ENCODE measurements around the gene DUOX2. TPM values are rescaled to one million over a fixed set of nuclear protein-coding genes. Genes with fewer than 3 reads are reported as not detected.

The DUOX2 gene
- total and polyA plus RNA-seq, 2 of the 13 experiments (the other 11 are each of a cell fraction or from before 2014, with no cell fraction given): 0.08 TPM; not detected in 1

DNA sequence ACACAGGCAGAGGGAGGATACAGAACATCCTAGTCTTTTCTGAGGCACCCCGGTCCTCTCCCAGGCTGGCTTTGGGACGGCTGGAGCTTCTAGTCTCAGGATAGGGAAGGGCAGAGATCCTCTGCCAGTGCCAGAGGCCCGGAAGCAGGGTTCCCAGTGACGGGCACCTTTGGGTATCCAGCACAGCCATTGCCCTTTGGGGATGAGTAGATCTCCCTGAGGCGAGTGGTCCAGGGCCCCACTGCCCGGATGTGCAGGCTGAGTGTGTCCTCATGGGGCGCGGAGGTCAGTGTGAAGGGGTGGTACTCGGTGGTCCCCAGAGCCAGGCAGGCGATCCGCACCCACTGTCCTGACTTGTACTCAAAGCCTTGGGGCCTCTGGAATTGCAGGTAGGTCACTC is 18.3 kb downstream of the DUOX2 start:
- Histone ChIP-seq H3K36me3 (replicated peaks in 1 of 2; ENCODE audit: control insufficient read depth in 1 of 2, insufficient read depth in 2 of 2, low read length in 2 of 2) (no peaks in the 10 kb centered on the region), H4K20me1 (ENCODE audit: insufficient read depth, low read length) (no peaks in the 10 kb centered on the region), H3K4me3 (replicated peaks in 1 of 3; ENCODE audit: insufficient read depth in 1 of 3, low read depth in 2 of 3, low read length in 3 of 3) (no peak overlapping the region), H3K79me2 (ENCODE audit: insufficient read depth, low read length) (no peaks in the 10 kb centered on the region), H3K9me3 (ENCODE audit: low read length) (no peaks in the 10 kb centered on the region), H2AFZ (ENCODE audit: low read length) (no peak overlapping the region), H3K9ac (ENCODE audit: insufficient read depth, low read depth, low read length) (no peak overlapping the region), H3K4me1 (ENCODE audit: insufficient read depth, low read length) (peaks cover 13% of the 10 kb centered on the region), H3K27me3 (ENCODE audit: control insufficient read depth in 1 of 2, insufficient read depth in 2 of 2, low read length in 2 of 2) (peaks cover 7 to 44% of the 10 kb centered on the region in 2 experiments; a peak in 4 of 5 replicates), H3K4me2 (ENCODE audit: low read depth, low read length) (no peak overlapping the region), H3K27ac (ENCODE audit: extremely low read length, insufficient read depth, low read length) (no peak overlapping the region)
- TF ChIP-seq MTA1 (CRISPR knock-in tag; IDR thresholded peaks at IDR 0.05; ENCODE audit: borderline replicate concordance) (no peak), PRMT3 (CRISPR knock-in tag; IDR thresholded peaks at IDR 0.05; ENCODE audit: borderline replicate concordance, low read depth) (no peak), ZNF335 (CRISPR knock-in tag; IDR thresholded peaks at IDR 0.05) (no peak), TCF12 (IDR thresholded peaks at IDR 0.05) (no peak), TCF12 (CRISPR knock-in tag; IDR thresholded peaks at IDR 0.05) (no peak), ZNF605 (CRISPR knock-in tag; IDR thresholded peaks at IDR 0.05) (no peak), FOXA1 (IDR thresholded peaks at IDR 0.05) (no peak), FOXA1 (CRISPR knock-in tag; IDR thresholded peaks at IDR 0.05) (no peak), ZNF501 (CRISPR knock-in tag; IDR thresholded peaks at IDR 0.05) (no peak), KDM5B (CRISPR knock-in tag; IDR thresholded peaks at IDR 0.05; ENCODE audit: borderline replicate concordance) (no peak), XRCC5 (optimal IDR thresholded peaks at IDR 0.05; ENCODE audit: low read length) (no peak), ZBTB33 (CRISPR knock-in tag; IDR thresholded peaks at IDR 0.05) (no peak), ZNF547 (CRISPR knock-in tag; IDR thresholded peaks at IDR 0.05) (no peak), RXRB (CRISPR knock-in tag; IDR thresholded peaks at IDR 0.05; ENCODE audit: borderline replicate concordance) (no peak), RFXAP (CRISPR knock-in tag; IDR thresholded peaks at IDR 0.05; ENCODE audit: borderline replicate concordance) (no peak), JUN (CRISPR knock-in tag; IDR thresholded peaks at IDR 0.05) (no peak), RORA (CRISPR knock-in tag; IDR thresholded peaks at IDR 0.05) (no peak), ZNF775 (CRISPR knock-in tag; IDR thresholded peaks at IDR 0.05; ENCODE audit: borderline replicate concordance) (no peak), EEA1 (CRISPR knock-in tag; IDR thresholded peaks at IDR 0.05; ENCODE audit: borderline replicate concordance) (no peak), RCOR2 (CRISPR knock-in tag; IDR thresholded peaks at IDR 0.05) (no peak)
- TF ChIP-seq, protein P1, sequence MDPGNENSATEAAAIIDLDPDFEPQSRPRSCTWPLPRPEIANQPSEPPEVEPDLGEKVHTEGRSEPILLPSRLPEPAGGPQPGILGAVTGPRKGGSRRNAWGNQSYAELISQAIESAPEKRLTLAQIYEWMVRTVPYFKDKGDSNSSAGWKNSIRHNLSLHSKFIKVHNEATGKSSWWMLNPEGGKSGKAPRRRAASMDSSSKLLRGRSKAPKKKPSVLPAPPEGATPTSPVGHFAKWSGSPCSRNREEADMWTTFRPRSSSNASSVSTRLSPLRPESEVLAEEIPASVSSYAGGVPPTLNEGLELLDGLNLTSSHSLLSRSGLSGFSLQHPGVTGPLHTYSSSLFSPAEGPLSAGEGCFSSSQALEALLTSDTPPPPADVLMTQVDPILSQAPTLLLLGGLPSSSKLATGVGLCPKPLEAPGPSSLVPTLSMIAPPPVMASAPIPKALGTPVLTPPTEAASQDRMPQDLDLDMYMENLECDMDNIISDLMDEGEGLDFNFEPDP (CRISPR knock-in tag; conservative IDR thresholded peaks at IDR 0.05): no peak
- TF ChIP-seq, protein P2, sequence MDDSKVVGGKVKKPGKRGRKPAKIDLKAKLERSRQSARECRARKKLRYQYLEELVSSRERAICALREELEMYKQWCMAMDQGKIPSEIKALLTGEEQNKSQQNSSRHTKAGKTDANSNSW (CRISPR knock-in tag; IDR thresholded peaks at IDR 0.05; ENCODE audit: borderline replicate concordance): no peak
- no peak for ATAC-seq
- POLR2A ChIA-PET: no interaction called here
- FAIRE-seq: no peak
- CTCF ChIA-PET (ENCODE audit: low intra/inter-chr PET ratio, low total read pairs): no interaction called here
- no CpG with 5 or more reads among the region's 11 CpGs for WGBS (ENCODE audit: low lambda C conversion rate)
- intact Hi-C loops (cut with micrococcal nuclease; ENCODE audit: unreplicated experiment): no loop called here
- DNase-seq (ENCODE audit: low spot score): no peak
- BruUV-seq (replicated peaks): no TSS peak
- in situ Hi-C loops (cut with HindIII; ENCODE audit: extremely low pct_ligation_motif_present, low pct_unique_long_range_greater_than_20kb): no loop called here
